RWPE2 (cell line): ENCODE data around the gene VPS41.
"Not testable (repeated sequence)": the region's sequence is repeated elsewhere in the genome, so short reads cannot be mapped to it uniquely, and the experiment has no call there.

Source experiments
- ATAC-seq: fragments of 200-7000 bp; cut with Tn5 transposase; 3 replicates; pipeline ENCODE4 v1.9.1; 2021; ENCODE audit warnings: low read depth
- DNase-seq: peaks from one replicate; pipeline ENCODE4 v3.0.0-alpha.2; 2020; ENCODE audit warnings: low spot score
- H3K27ac ChIP-seq: fragments of 450-650 bp; 2 replicates; pipeline ENCODE4 v1.5.1; 2017; ENCODE audit warnings: mild to moderate bottlenecking; ENCODE audit not compliant: poor library complexity, severe bottlenecking
- H3K27me3 ChIP-seq: fragments of 250-450 bp; sonication (Bioruptor Pico); 2 replicates; pipeline ENCODE4 v1.5.1; 2021; ENCODE audit warnings: mild to moderate bottlenecking, moderate library complexity; ENCODE audit not compliant: insufficient read depth, poor library complexity, severe bottlenecking
- H3K36me3 ChIP-seq: fragments of 250-450 bp; sonication (Bioruptor Pico); 2 replicates; pipeline ENCODE4 v1.5.1; 2020; ENCODE audit warnings: low read depth, mild to moderate bottlenecking, moderate library complexity
- H3K4me1 ChIP-seq: fragments of 250-450 bp; sonication (Bioruptor Pico); 2 replicates; pipeline ENCODE4 v1.5.1; 2021; ENCODE audit warnings: mild to moderate bottlenecking, moderate library complexity; ENCODE audit not compliant: insufficient read depth, poor library complexity, severe bottlenecking
- H3K4me3 ChIP-seq: fragments of 250-450 bp; sonication (Bioruptor Pico); 2 replicates; pipeline ENCODE4 v1.5.1; 2021; ENCODE audit warnings: mild to moderate bottlenecking, moderate library complexity; ENCODE audit not compliant: severe bottlenecking
- H3K9me3 ChIP-seq: fragments of 250-450 bp; sonication (Bioruptor Pico); 2 replicates; pipeline ENCODE4 v1.5.1; 2021; ENCODE audit warnings: mild to moderate bottlenecking, moderate library complexity; ENCODE audit not compliant: severe bottlenecking
- CTCF ChIP-seq: fragments of 450-650 bp; IDR thresholded peaks from one replicate; pipeline ENCODE4 v1.5.1; 2017; ENCODE audit warnings: mild to moderate bottlenecking, moderate library complexity; ENCODE audit not compliant: poor library complexity, severe bottlenecking

VPS41 gene

GRCh38 chr7:38863601-38864291, 45.2 kb downstream of the VPS41 start:
- Histone ChIP-seq H3K4me1 (peaks cover 18% of the 10 kb centered on the region), H3K27ac (peak overlapping the region; percentile 86), H3K27me3 (no peaks in the 10 kb centered on the region), H3K4me3 (no peak overlapping the region), H3K36me3 (peaks cover 17% of the 10 kb centered on the region), H3K9me3 (no peaks in the 10 kb centered on the region)
- ATAC-seq: peak; percentile 100
- DNase-seq: peak; percentile 91
- TF ChIP-seq CTCF: no peak

GRCh38 chr7:38862666-38863065, 46.3 kb downstream of the VPS41 start:
- Histone ChIP-seq H3K9me3 (no peaks in the 10 kb centered on the region), H3K4me1 (peaks cover 20% of the 10 kb centered on the region), H3K4me3 (no peak overlapping the region), H3K36me3 (peaks cover 14% of the 10 kb centered on the region), H3K27ac (peak overlapping the region; percentile 86), H3K27me3 (no peaks in the 10 kb centered on the region)
- TF ChIP-seq CTCF: no peak
- no peak for ATAC-seq
- DNase-seq: no peak

GRCh38 chr7:38858259-38858884, 50.6 kb downstream of the VPS41 start:
- Histone ChIP-seq H3K4me1 (peaks cover 9% of the 10 kb centered on the region), H3K27me3 (no peaks in the 10 kb centered on the region), H3K27ac (no peak overlapping the region), H3K36me3 (peaks cover 10% of the 10 kb centered on the region), H3K4me3 (no peak overlapping the region), H3K9me3 (no peaks in the 10 kb centered on the region)
- no peak for TF ChIP-seq CTCF
- ATAC-seq (peak; percentile 94), DNase-seq (no peak)

GRCh38 chr7:38855867-38856266, 53.1 kb downstream of the VPS41 start:
- DNase-seq (no peak), ATAC-seq (no peak)
- no peaks in the 10 kb centered on the region for H3K27me3 ChIP-seq
- no peak for TF ChIP-seq CTCF
- peaks cover 3% of the 10 kb centered on the region for H3K4me1 ChIP-seq
- no peak overlapping the region for H3K4me3 ChIP-seq
- H3K9me3 ChIP-seq: no peaks in the 10 kb centered on the region
- H3K36me3 ChIP-seq: no peaks in the 10 kb centered on the region
- no peak overlapping the region for H3K27ac ChIP-seq

GRCh38 chr7:38855386-38855785, 53.6 kb downstream of the VPS41 start:
- peaks cover 3% of the 10 kb centered on the region for H3K4me1 ChIP-seq
- no peak for DNase-seq
- H3K36me3 ChIP-seq: no peaks in the 10 kb centered on the region
- H3K27ac ChIP-seq: no peak overlapping the region
- no peak for TF ChIP-seq CTCF
- H3K27me3 ChIP-seq: no peaks in the 10 kb centered on the region
- H3K9me3 ChIP-seq: no peaks in the 10 kb centered on the region
- ATAC-seq: no peak
- no peak overlapping the region for H3K4me3 ChIP-seq

GRCh38 chr7:38854947-38855346, 54.0 kb downstream of the VPS41 start:
- H3K9me3 ChIP-seq, H3K27me3 ChIP-seq, H3K4me1 ChIP-seq, H3K36me3 ChIP-seq, DNase-seq, H3K4me3 ChIP-seq, ATAC-seq, H3K27ac ChIP-seq: not testable (repeated sequence)
